ENCODE data around the gene TMEM120B. TPM values are rescaled to one million over a fixed set of nuclear protein-coding genes. Genes with fewer than 3 reads are reported as not detected.

TMEM120B gene
- total and polyA plus RNA-seq, 2 of the 13 experiments (the other 11 are each of a cell fraction or from before 2014, with no cell fraction given) = 7.1 to 12.9 TPM

- TF ChIP-seq U2AF2 (IDR thresholded peaks at IDR 0.05; ENCODE audit: low read depth, low read length) = no peak
- TF ChIP-seq ZNF331 (CRISPR knock-in tag; IDR thresholded peaks at IDR 0.05) = peak; percentile 52; the same call in 1 of the 2 replicates
- TF ChIP-seq KDM5B (CRISPR knock-in tag; IDR thresholded peaks at IDR 0.05; ENCODE audit: borderline replicate concordance) = no peak
- TF ChIP-seq ZNF235 (CRISPR knock-in tag; IDR thresholded peaks at IDR 0.05; ENCODE audit: borderline replicate concordance) = no peak
- TF ChIP-seq THYN1 (CRISPR knock-in tag; IDR thresholded peaks at IDR 0.05; ENCODE audit: borderline replicate concordance, low read depth) = no peak
- TF ChIP-seq ZNF367 (CRISPR knock-in tag; IDR thresholded peaks at IDR 0.05; ENCODE audit: borderline replicate concordance) = no peak
- TF ChIP-seq ZNF562 (CRISPR knock-in tag; IDR thresholded peaks at IDR 0.05; ENCODE audit: borderline replicate concordance) = no peak
- no peak for TF ChIP-seq ZNF20 (CRISPR knock-in tag; IDR thresholded peaks at IDR 0.05)
- no peak for TF ChIP-seq ZNF644 (CRISPR knock-in tag; IDR thresholded peaks at IDR 0.05; ENCODE audit: low read depth)
- TF ChIP-seq FOXO1 (CRISPR knock-in tag; IDR thresholded peaks at IDR 0.05) = no peak
- TF ChIP-seq GPBP1L1 (CRISPR knock-in tag; IDR thresholded peaks at IDR 0.05) = no peak
- no peak for TF ChIP-seq GPN1 (CRISPR knock-in tag; IDR thresholded peaks at IDR 0.05; ENCODE audit: borderline replicate concordance)
- no peak for TF ChIP-seq ZSCAN5A (CRISPR knock-in tag; IDR thresholded peaks at IDR 0.05; ENCODE audit: borderline replicate concordance)
- TF ChIP-seq DZIP1 (CRISPR knock-in tag; IDR thresholded peaks at IDR 0.05) = no peak
- TF ChIP-seq KLF9 (CRISPR knock-in tag; IDR thresholded peaks at IDR 0.05; ENCODE audit: low read depth) = no peak
- TF ChIP-seq ZBTB3 (CRISPR knock-in tag; IDR thresholded peaks at IDR 0.05; ENCODE audit: borderline replicate concordance, low read depth) = no peak
- peak; percentile 62 for TF ChIP-seq KMT2A (CRISPR knock-in tag; IDR thresholded peaks at IDR 0.05)
- no peak for TF ChIP-seq ZNF558 (CRISPR knock-in tag; IDR thresholded peaks at IDR 0.05; ENCODE audit: borderline replicate concordance)
- TF ChIP-seq ZNF12 (CRISPR knock-in tag; IDR thresholded peaks at IDR 0.05) = no peak
- TF ChIP-seq RORA (CRISPR knock-in tag; IDR thresholded peaks at IDR 0.05) = no peak
- 0 out of 2 replicates have a peak, but pooled peaks have one; percentile 15 for TF ChIP-seq ESRRA (CRISPR knock-in tag; IDR thresholded peaks at IDR 0.05; ENCODE audit: low read depth)
- TF ChIP-seq BCLAF1 (IDR thresholded peaks at IDR 0.05) = no peak
Measured at GRCh38 chr12:121791671-121792551, 79.4 kb downstream of the TMEM120B start (continued).
